H1 (cell line): ENCODE results near the gene MYBPHL. TPM values are rescaled to one million over a fixed set of nuclear protein-coding genes. Genes with fewer than 3 reads are reported as not detected.

Source experiments
- CTCF ChIA-PET: fragments of 300-600 bp; sonication (Branson Sonifier 250); formaldehyde crosslinking; loops from one replicate; lab custom pipeline; 2021; ENCODE audit not compliant: partially characterized antibody; lab: Charles Lee
- POLR2A ChIA-PET: fragments of 300-600 bp; sonication (Branson Sonifier 250); formaldehyde crosslinking; loops from one replicate; lab custom pipeline; 2021; ENCODE audit warnings: inconsistent platforms; ENCODE audit not compliant: partially characterized antibody; lab: Charles Lee
- DNase-seq, 2 experiments: peaks; one replicate each; pipeline versions ENCODE4 v3.0.0 to v3.0.0-alpha.2; 2010 to 2022; ENCODE audit warnings: low spot score in 2 of 2, low read depth in 1 of 2, mixed read lengths in 1 of 2
- FAIRE-seq: peaks from 2 replicates; lab custom pipeline; 2011; peaks lifted over from hg19 to GRCh38; lab: Jason Lieb, UNC
- H2AFZ ChIP-seq: 2 replicates; pipeline ENCODE4 v1.8.1; 2012; ENCODE audit warnings: low read length, inconsistent platforms
- H2AK5ac ChIP-seq: 2 replicates; pipeline ENCODE4 v1.6.1; 2013; ENCODE audit warnings: low read depth, low read length
- H2BK120ac ChIP-seq: replicated peaks from 2 replicates; pipeline ENCODE3; 2013; ENCODE audit warnings: low read depth, low read length, inconsistent platforms
- H2BK12ac ChIP-seq: 2 replicates; pipeline ENCODE4 v1.6.1; 2013; ENCODE audit warnings: low read depth, low read length
- H2BK15ac ChIP-seq: 2 replicates; pipeline ENCODE4 v1.6.1; 2013; ENCODE audit warnings: low read length
- H2BK20ac ChIP-seq: 2 replicates; pipeline ENCODE4 v1.6.1; 2013; ENCODE audit warnings: low read length
- H2BK5ac ChIP-seq: 2 replicates; pipeline ENCODE4 v1.6.1; 2013; ENCODE audit warnings: low read depth, low read length
- H3K14ac ChIP-seq: 2 replicates; pipeline ENCODE4 v1.6.1; 2013; ENCODE audit warnings: inconsistent platforms; ENCODE audit not compliant: insufficient read length
- H3K18ac ChIP-seq: 2 replicates; pipeline ENCODE4 v1.6.1; 2013; ENCODE audit warnings: low read length; ENCODE audit errors: extremely low read depth
- H3K23ac ChIP-seq: 2 replicates; pipeline ENCODE4 v1.6.1; 2013; ENCODE audit warnings: inconsistent platforms; ENCODE audit not compliant: insufficient read length
- H3K23me2 ChIP-seq: 2 replicates; pipeline ENCODE4 v1.6.1; 2013; ENCODE audit warnings: low read depth, low read length
- H3K27ac ChIP-seq: 2 replicates; pipeline ENCODE4 v1.6.1; 2011; ENCODE audit warnings: low read depth, low read length, inconsistent platforms
- H3K27me3 ChIP-seq, 4 experiments: replicated peaks in 1 of 4; 1 replicate in 1 of 4; 2 replicates in 3 of 4; pipeline versions ENCODE4 v1.6.1 to v1.8.1; 2011 to 2013; ENCODE audit warnings: low read length in 3 of 4, mild to moderate bottlenecking in 3 of 4, inconsistent platforms in 2 of 4, mixed read lengths in 2 of 4, moderate library complexity in 1 of 4; ENCODE audit not compliant: control insufficient read depth in 3 of 4, insufficient read depth in 3 of 4; ENCODE audit errors: extremely low read depth in 1 of 4
- H3K36me3 ChIP-seq, 4 experiments: 2 replicates each; pipeline versions ENCODE4 v1.6.1 to v1.8.1; 2011 to 2013; ENCODE audit warnings: mild to moderate bottlenecking in 4 of 4, low read length in 3 of 4, moderate library complexity in 2 of 4, control low read depth in 1 of 4, inconsistent platforms in 1 of 4; ENCODE audit not compliant: insufficient read depth in 4 of 4, control insufficient read depth in 2 of 4
- H3K4ac ChIP-seq: replicated peaks from 2 replicates; pipeline ENCODE3; 2013; ENCODE audit warnings: low read length, low read depth, mixed read lengths, inconsistent platforms; ENCODE audit not compliant: insufficient read length
- H3K4me1 ChIP-seq, 4 experiments: replicated peaks in 1 of 4; 1 replicate in 1 of 4; 2 replicates in 3 of 4; pipeline versions ENCODE4 v1.6.1 to v1.8.1; 2011 to 2013; ENCODE audit warnings: low read length in 3 of 4, inconsistent platforms in 2 of 4, mixed read lengths in 1 of 4; ENCODE audit not compliant: insufficient read depth in 4 of 4, control insufficient read depth in 3 of 4
- H3K4me2 ChIP-seq, 2 experiments: 2 replicates each; pipeline versions ENCODE4 v1.6.1 to v1.8.1; 2011 to 2013; ENCODE audit warnings: low read depth in 2 of 2, low read length in 2 of 2, control low read depth in 1 of 2, inconsistent platforms in 1 of 2, mild to moderate bottlenecking in 1 of 2; ENCODE audit not compliant: insufficient read depth in 1 of 2
- H3K4me3 ChIP-seq, 4 experiments: fragments of 200-600, 300-600 bp in 1 of 4; sonication (generic), shearing (Covaris generic), sonication (Bioruptor Twin) in 1 of 4; 2 replicates each; pipeline versions ENCODE4 v1.5.1 to v1.8.1; 2011 to 2016; ENCODE audit warnings: low read length in 4 of 4, low read depth in 3 of 4, control low read depth in 2 of 4, inconsistent platforms in 2 of 4, mild to moderate bottlenecking in 2 of 4, mixed read lengths in 1 of 4, moderate library complexity in 1 of 4; ENCODE audit not compliant: insufficient read depth in 2 of 4; ENCODE audit errors: extremely low read depth in 1 of 4
- H3K56ac ChIP-seq: replicated peaks from 2 replicates; pipeline ENCODE3; 2013; ENCODE audit warnings: low read depth, mild to moderate bottlenecking, mixed read lengths, low read length, inconsistent platforms; ENCODE audit not compliant: insufficient read length
- H3K79me1 ChIP-seq: 2 replicates; pipeline ENCODE4 v1.6.1; 2013; ENCODE audit warnings: low read depth, low read length, control low read depth
- H3K79me2 ChIP-seq, 2 experiments: 2 replicates each; pipeline versions ENCODE4 v1.6.1 to v1.8.1; 2012 to 2013; ENCODE audit warnings: low read length in 2 of 2, mild to moderate bottlenecking in 2 of 2, inconsistent platforms in 1 of 2; ENCODE audit not compliant: insufficient read depth in 2 of 2, control insufficient read depth in 1 of 2
- H3K9ac ChIP-seq, 4 experiments: replicated peaks in 1 of 4; 1 replicate in 1 of 4; 2 replicates in 3 of 4; pipeline versions ENCODE4 v1.6.1 to v1.8.1; 2011 to 2013; ENCODE audit warnings: low read depth in 3 of 4, low read length in 3 of 4, control low read depth in 2 of 4, mild to moderate bottlenecking in 2 of 4, moderate library complexity in 2 of 4, inconsistent platforms in 1 of 4; ENCODE audit errors: extremely low read depth in 1 of 4
- H3K9me3 ChIP-seq, 2 experiments: 2 replicates each; pipeline versions ENCODE4 v1.6.1 to v1.8.1; 2012 to 2013; ENCODE audit warnings: mild to moderate bottlenecking in 2 of 2, moderate library complexity in 2 of 2, control low read depth in 1 of 2, inconsistent platforms in 1 of 2, low read depth in 1 of 2, low read length in 1 of 2, mixed read lengths in 1 of 2; ENCODE audit not compliant: insufficient read depth in 2 of 2
- H4K20me1 ChIP-seq, 2 experiments: replicated peaks in 1 of 2; 2 replicates each; pipeline versions ENCODE3 to v1.8.1; 2011 to 2013; ENCODE audit warnings: inconsistent platforms in 2 of 2, low read length in 2 of 2, mild to moderate bottlenecking in 1 of 2; ENCODE audit not compliant: insufficient read depth in 2 of 2, control insufficient read depth in 1 of 2
- H4K5ac ChIP-seq: 2 replicates; pipeline ENCODE4 v1.6.1; 2013; ENCODE audit warnings: low read length, low read depth, mixed read lengths, inconsistent platforms; ENCODE audit not compliant: insufficient read length
- H4K8ac ChIP-seq: 2 replicates; pipeline ENCODE4 v1.8.0; 2013; ENCODE audit warnings: mild to moderate bottlenecking, moderate library complexity, low read length, inconsistent platforms; ENCODE audit not compliant: insufficient read depth; ENCODE audit errors: extremely low read depth
- H4K91ac ChIP-seq: replicated peaks from 2 replicates; pipeline ENCODE3; 2013; ENCODE audit warnings: low read length, mixed read lengths, inconsistent platforms; ENCODE audit not compliant: insufficient read length
- ATF2 ChIP-seq: IDR thresholded peaks from 2 replicates; pipeline ENCODE4 v1.6.1; 2012; ENCODE audit warnings: low read length, inconsistent platforms
- CHD1 ChIP-seq: IDR thresholded peaks from 2 replicates; pipeline ENCODE4 v1.6.1; 2012; ENCODE audit warnings: low read depth, low read length, improper control_type of control experiment
- EZH2 ChIP-seq: fragments of 200-600 bp; sonication (generic); IDR thresholded peaks from 2 replicates; pipeline ENCODE4 v1.7.1; 2012; ENCODE audit warnings: low read depth, mild to moderate bottlenecking, moderate library complexity, low read length, inconsistent platforms; ENCODE audit not compliant: severe bottlenecking
- FOSL1 ChIP-seq: IDR thresholded peaks from 2 replicates; pipeline ENCODE4 v1.6.1; 2011; ENCODE audit warnings: mild to moderate bottlenecking, low read depth, low read length, moderate library complexity; ENCODE audit not compliant: insufficient read depth
- HDAC6 ChIP-seq: IDR thresholded peaks from one replicate; pipeline ENCODE4 v1.7.1; 2012; ENCODE audit warnings: low read depth, mild to moderate bottlenecking, inconsistent platforms, low read length, moderate library complexity
- NANOG ChIP-seq: IDR thresholded peaks from 2 replicates; pipeline ENCODE4 v1.6.1; 2011; ENCODE audit warnings: low read length, low read depth, mild to moderate bottlenecking, inconsistent platforms; ENCODE audit not compliant: insufficient read depth, poor library complexity, severe bottlenecking
- RXRA ChIP-seq: IDR thresholded peaks from 2 replicates; pipeline ENCODE4 v1.6.1; 2011; ENCODE audit warnings: low read depth, mild to moderate bottlenecking, low read length, moderate library complexity; ENCODE audit not compliant: insufficient read depth
- TAF7 ChIP-seq: optimal IDR thresholded peaks from 2 replicates; pipeline ENCODE3; 2011; ENCODE audit warnings: low read depth, mild to moderate bottlenecking, inconsistent platforms, low read length, moderate library complexity, borderline replicate concordance
- WGBS, 2 experiments: shearing (Covaris generic) in 1 of 2; methylation state at CpG; one replicate each; pipeline versions ENCODE4 v1.1.6 to v1.1.7; 2013 to 2015; ENCODE audit warnings: low lambda C conversion rate in 2 of 2, mixed read lengths in 2 of 2, inconsistent platforms in 1 of 2, low coverage in 1 of 2, missing lambda C conversion rate in 1 of 2; ENCODE audit not compliant: insufficient replicate concordance in 2 of 2, insufficient coverage in 1 of 2, insufficient read length in 1 of 2; ENCODE audit errors: extremely low coverage in 1 of 2, missing lambda C conversion rate in 1 of 2; 5-methylcytosine and 5-hydroxymethylcytosine counted together
- polyA plus RNA-seq, 7 experiments: library from polyadenylated mRNA; depleted of rRNA in 3 of 7; stranded (reverse) in 5 of 7; unstranded in 2 of 7; fragments of >200 nt in 5 of 7; fragments of 200-250 nt in 2 of 7; gene quantifications; 1 replicate in 5 of 7; 2 replicates in 1 of 7; 4 replicates in 1 of 7; pipeline versions ENCODE4 v1.2.1 to v1.2.3, GENCODE V29; 2011 to 2013; ENCODE audit warnings: missing spikeins in 2 of 7, mixed read lengths in 2 of 7
- total RNA-seq: library from RNA; stranded (reverse); fragmentation: NEBNext Ultra II Directional; extraction: Animal tissue kit (Norgen Biotek cat#: 25700); gene quantifications from 2 replicates; pipeline ENCODE4 v1.2.1, GENCODE V29; 2021
- TF ChIP-seq, protein P1 (sequence below): IDR thresholded peaks from 2 replicates; pipeline ENCODE4 v1.6.1; 2012; ENCODE audit warnings: inconsistent platforms

The MYBPHL gene
- total and polyA plus RNA-seq, 2 of the 8 experiments (the other 6 are each of a cell fraction or from before 2014, with no cell fraction given): 0.24 to 0.30 TPM

DNA sequence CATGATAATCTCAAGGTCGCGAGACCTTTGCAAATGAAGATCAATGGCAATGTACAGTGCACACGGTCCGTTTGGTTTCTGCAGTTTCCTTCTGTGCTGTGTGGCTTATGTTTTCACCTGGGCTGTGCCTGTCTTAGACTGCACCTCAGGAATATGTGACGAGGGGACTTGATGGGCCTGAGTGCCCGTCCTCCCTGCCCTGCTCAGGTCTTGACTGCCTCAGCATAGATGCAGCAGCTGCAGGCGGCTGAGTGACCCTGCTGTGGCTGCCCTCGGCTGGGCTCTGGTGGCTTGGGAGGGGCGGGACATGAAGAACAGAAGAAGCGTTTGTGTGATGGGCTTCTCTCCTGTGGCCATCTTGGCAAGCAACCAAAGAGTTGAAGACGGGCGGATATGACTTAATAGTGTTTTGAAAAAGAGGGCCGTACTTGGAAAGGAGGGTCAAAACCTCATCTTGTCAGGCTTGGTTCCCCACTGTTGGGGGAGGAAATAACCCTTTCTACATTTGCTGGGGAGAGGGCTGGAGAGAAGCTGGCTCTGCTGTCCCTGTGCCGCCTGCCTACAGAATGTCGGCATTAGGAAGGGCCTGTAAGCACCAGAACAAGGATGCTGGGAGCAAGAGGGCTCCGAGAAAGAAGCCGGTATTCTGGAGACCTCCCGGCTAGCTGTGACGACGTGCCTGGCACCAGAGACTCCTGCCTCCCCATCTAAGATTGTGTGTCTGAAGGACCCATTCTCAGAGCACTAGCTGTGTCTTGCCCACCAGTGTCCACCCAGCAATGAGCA lies 7.1 kb downstream of the MYBPHL start:
- peak overlapping the region; percentile 26 for H4K91ac ChIP-seq
- no peak overlapping the region for H3K23ac ChIP-seq
- peaks cover 3% of the 10 kb centered on the region; the same call in 1 of the 2 replicates for H3K23me2 ChIP-seq
- no peaks in the 10 kb centered on the region for H3K36me3 ChIP-seq
- no peaks in the 10 kb centered on the region for H3K79me2 ChIP-seq
- H2BK120ac ChIP-seq: no peak overlapping the region
- H2BK12ac ChIP-seq: no peak overlapping the region
- H2AK5ac ChIP-seq: no peak overlapping the region
- FAIRE-seq: no peak
- WGBS, 2 experiments: 90% methylated on average over 20 of the region's 20 CpGs; no CpG with 5 or more reads in 1 of the 2 experiments
- peaks cover 0 to 4% (median 0%) of the 10 kb centered on the region in 4 experiments; a peak in 1 of 7 replicates for H3K4me1 ChIP-seq
- H3K14ac ChIP-seq: no peak overlapping the region
- no peak overlapping the region for H2BK15ac ChIP-seq
- H3K4me2 ChIP-seq: no peak overlapping the region
- no peaks in the 10 kb centered on the region; a peak in 2 of 7 replicates for H3K27me3 ChIP-seq
- no peak overlapping the region for H3K4ac ChIP-seq
- H3K56ac ChIP-seq: no peak overlapping the region
- no peak overlapping the region for H4K8ac ChIP-seq
- H4K20me1 ChIP-seq: peaks cover 0 to 2% of the 10 kb centered on the region in 2 experiments
- H2AFZ ChIP-seq: no peak overlapping the region
- H4K5ac ChIP-seq: no peak overlapping the region
- H3K9me3 ChIP-seq: no peaks in the 10 kb centered on the region
- CTCF ChIA-PET: interaction anchor here (0.5 to 1.2 kb wide), 4 partner anchors 9 to 199 kb away, joined by 3 to 4 read pairs (median 3); no protein-coding TSS in a partner anchor
- H3K9ac ChIP-seq: no peak overlapping the region
- H2BK20ac ChIP-seq: 0 out of 2 replicates have a peak overlapping the region, but pooled peaks have one; percentile 25
- H3K79me1 ChIP-seq: no peaks in the 10 kb centered on the region
- no peak overlapping the region for H3K4me3 ChIP-seq
- no peak overlapping the region for H3K18ac ChIP-seq
- no peak overlapping the region for H3K27ac ChIP-seq
- no peak for DNase-seq
- no peak overlapping the region for H2BK5ac ChIP-seq
- POLR2A ChIA-PET: interaction anchor here (1.4 kb wide), 1 partner anchor 17 kb away, joined by 4 read pairs; the partner anchor contains the start of gene PSRC1
- TF ChIP-seq HDAC6 (no peak), TAF7 (no peak), CHD1 (no peak), NANOG (no peak), EZH2 (no peak), RXRA (no peak), ATF2 (no peak), FOSL1 (no peak)
- TF ChIP-seq, protein P1, sequence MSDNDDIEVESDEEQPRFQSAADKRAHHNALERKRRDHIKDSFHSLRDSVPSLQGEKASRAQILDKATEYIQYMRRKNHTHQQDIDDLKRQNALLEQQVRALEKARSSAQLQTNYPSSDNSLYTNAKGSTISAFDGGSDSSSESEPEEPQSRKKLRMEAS: no peak
